HEK293 (cell line): ENCODE measurements around the gene ADGRF4.

ENCODE experiments used
- SP3 ChIP-seq: fragments of 450-650 bp; formaldehyde crosslinking; IDR thresholded peaks from 2 replicates; pipeline ENCODE4 v1.5.1; 2016; ENCODE audit warnings: missing biosample characterization, missing genetic modification characterization
- ZFP3 ChIP-seq: fragments of 450-650 bp; formaldehyde crosslinking; IDR thresholded peaks from 2 replicates; pipeline ENCODE4 v1.5.1; 2016; ENCODE audit warnings: low read depth, missing biosample characterization, missing genetic modification characterization
- TF ChIP-seq, protein P1 (sequence below): fragments of 450-650 bp; formaldehyde crosslinking; IDR thresholded peaks from 2 replicates; pipeline ENCODE4 v1.5.1; 2016; ENCODE audit warnings: missing biosample characterization, missing genetic modification characterization
- TF ChIP-seq, protein P2 (sequence below): fragments of 450-650 bp; formaldehyde crosslinking; IDR thresholded peaks from 2 replicates; pipeline ENCODE4 v1.5.1; 2016; ENCODE audit warnings: missing biosample characterization, missing genetic modification characterization

DNA sequence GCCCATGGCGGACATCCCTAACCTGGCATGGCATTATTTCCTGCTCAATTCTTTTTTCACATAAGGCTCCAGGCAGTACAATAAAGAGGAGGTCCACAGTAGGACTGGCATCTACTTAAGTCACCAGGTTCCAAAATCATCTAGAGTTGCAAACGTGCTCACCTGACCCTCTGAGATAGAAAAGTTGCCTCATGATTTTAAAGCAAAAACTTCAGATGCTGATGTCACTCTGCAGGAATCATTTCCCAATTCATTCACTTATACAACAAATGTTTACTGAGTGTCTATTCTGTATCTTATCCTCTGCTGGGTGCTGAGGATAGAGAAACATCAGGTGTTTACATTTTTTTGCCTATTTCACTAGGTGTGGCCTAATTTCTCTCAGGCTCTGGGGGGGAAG lies 2.2 kb downstream of the ADGRF4 start:
- TF ChIP-seq ZFP3 (tag by site-specific recombination) (no peak), SP3 (no peak)
- TF ChIP-seq, protein P1, sequence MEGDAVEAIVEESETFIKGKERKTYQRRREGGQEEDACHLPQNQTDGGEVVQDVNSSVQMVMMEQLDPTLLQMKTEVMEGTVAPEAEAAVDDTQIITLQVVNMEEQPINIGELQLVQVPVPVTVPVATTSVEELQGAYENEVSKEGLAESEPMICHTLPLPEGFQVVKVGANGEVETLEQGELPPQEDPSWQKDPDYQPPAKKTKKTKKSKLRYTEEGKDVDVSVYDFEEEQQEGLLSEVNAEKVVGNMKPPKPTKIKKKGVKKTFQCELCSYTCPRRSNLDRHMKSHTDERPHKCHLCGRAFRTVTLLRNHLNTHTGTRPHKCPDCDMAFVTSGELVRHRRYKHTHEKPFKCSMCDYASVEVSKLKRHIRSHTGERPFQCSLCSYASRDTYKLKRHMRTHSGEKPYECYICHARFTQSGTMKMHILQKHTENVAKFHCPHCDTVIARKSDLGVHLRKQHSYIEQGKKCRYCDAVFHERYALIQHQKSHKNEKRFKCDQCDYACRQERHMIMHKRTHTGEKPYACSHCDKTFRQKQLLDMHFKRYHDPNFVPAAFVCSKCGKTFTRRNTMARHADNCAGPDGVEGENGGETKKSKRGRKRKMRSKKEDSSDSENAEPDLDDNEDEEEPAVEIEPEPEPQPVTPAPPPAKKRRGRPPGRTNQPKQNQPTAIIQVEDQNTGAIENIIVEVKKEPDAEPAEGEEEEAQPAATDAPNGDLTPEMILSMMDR: no peak
- TF ChIP-seq, protein P2, sequence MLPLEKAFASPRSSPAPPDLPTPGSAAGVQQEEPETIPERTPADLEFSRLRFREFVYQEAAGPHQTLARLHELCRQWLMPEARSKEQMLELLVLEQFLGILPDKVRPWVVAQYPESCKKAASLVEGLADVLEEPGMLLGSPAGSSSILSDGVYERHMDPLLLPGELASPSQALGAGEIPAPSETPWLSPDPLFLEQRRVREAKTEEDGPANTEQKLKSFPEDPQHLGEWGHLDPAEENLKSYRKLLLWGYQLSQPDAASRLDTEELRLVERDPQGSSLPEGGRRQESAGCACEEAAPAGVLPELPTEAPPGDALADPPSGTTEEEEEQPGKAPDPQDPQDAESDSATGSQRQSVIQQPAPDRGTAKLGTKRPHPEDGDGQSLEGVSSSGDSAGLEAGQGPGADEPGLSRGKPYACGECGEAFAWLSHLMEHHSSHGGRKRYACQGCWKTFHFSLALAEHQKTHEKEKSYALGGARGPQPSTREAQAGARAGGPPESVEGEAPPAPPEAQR: no peak
